Fibroblast of lung (primary cell): Measurements from ENCODE around the gene SH3GL1.

Experiments
- EZH2 ChIP-seq: IDR thresholded peaks from 2 replicates; pipeline ENCODE4 v1.5.1; 2012; ENCODE audit warnings: low read length, control low read depth, mild to moderate bottlenecking; ENCODE audit errors: missing control alignments
- TF ChIP-seq, protein P1 (sequence below), 2 donors: IDR thresholded peaks in 1 of 2; conservative IDR thresholded peaks in 1 of 2; 1 replicate in 1 of 2; 2 replicates in 1 of 2; pipeline ENCODE4 v1.5.1; 2011 to 2012; ENCODE audit warnings: low read length in 2 of 2, control low read depth in 1 of 2, inconsistent platforms in 1 of 2, low read depth in 1 of 2, mild to moderate bottlenecking in 1 of 2

DNA sequence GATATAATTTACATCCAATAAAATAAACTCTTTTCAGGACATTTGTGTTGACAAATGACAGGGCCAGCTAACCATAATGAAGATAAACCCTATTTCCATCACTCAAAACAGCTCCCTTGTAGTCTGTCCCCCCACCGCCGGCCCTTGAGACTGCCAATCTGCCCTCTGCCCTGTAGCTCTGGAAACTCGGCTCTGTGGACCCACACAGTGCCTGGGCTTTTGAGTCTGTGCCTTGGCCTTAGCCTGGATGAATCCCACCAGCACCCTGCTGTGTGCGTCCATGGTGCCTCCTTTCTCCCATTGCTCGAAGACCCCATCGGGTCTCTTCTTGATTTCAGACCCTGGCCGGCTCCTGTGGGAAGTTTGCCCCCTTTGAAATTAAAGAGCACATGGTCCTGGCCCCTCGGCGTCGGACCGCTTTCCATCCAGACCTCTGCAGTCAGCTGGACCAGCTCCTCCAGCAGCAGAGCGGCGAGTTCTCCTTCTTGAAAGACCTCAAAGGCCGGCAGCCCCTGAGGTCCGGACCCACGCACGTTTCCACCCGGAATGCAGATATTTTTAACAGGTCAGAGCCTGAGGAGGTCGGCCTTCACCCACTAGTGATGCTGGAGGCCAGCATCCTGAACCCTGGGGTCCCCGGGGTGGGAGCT is 28.1 kb upstream of the SH3GL1 start:
- TF ChIP-seq, protein P1, sequence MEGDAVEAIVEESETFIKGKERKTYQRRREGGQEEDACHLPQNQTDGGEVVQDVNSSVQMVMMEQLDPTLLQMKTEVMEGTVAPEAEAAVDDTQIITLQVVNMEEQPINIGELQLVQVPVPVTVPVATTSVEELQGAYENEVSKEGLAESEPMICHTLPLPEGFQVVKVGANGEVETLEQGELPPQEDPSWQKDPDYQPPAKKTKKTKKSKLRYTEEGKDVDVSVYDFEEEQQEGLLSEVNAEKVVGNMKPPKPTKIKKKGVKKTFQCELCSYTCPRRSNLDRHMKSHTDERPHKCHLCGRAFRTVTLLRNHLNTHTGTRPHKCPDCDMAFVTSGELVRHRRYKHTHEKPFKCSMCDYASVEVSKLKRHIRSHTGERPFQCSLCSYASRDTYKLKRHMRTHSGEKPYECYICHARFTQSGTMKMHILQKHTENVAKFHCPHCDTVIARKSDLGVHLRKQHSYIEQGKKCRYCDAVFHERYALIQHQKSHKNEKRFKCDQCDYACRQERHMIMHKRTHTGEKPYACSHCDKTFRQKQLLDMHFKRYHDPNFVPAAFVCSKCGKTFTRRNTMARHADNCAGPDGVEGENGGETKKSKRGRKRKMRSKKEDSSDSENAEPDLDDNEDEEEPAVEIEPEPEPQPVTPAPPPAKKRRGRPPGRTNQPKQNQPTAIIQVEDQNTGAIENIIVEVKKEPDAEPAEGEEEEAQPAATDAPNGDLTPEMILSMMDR (conservative IDR thresholded peaks at IDR 0.05 in 1 of 2, IDR thresholded peaks at IDR 0.05 in 1 of 2; ENCODE audit: low read depth in 1 of 2, low read length in 2 of 2) = no peak
- no peak for TF ChIP-seq EZH2
